HepG2 (cell line): Measurements from ENCODE around the gene ZCCHC24. TPM values are rescaled to one million over a fixed set of nuclear protein-coding genes. Genes with fewer than 3 reads are reported as not detected.
A peak's percentile ranks its signal among the peaks of the same experiment; 100 is the strongest.

Experiments used
- AHDC1 ChIP-seq: sonication (generic); formaldehyde crosslinking; IDR thresholded peaks from 2 replicates; pipeline ENCODE4 v1.5.1; 2020; ENCODE audit warnings: mild to moderate bottlenecking, missing genetic modification reagents, borderline replicate concordance
- HMGXB3 ChIP-seq: sonication (generic); formaldehyde crosslinking; IDR thresholded peaks from 2 replicates; pipeline ENCODE4 v1.4.0; 2020; ENCODE audit warnings: missing genetic modification reagents, borderline replicate concordance
- HOXA7 ChIP-seq: sonication (generic); formaldehyde crosslinking; IDR thresholded peaks from 2 replicates; pipeline ENCODE4 v1.8.1; 2022; ENCODE audit warnings: mild to moderate bottlenecking, missing genetic modification reagents, moderate library complexity
- MEF2D ChIP-seq: sonication (generic); formaldehyde crosslinking; IDR thresholded peaks from 2 replicates; pipeline ENCODE4 v1.5.1; 2020; ENCODE audit warnings: mild to moderate bottlenecking, missing genetic modification reagents
- MIER2 ChIP-seq: IDR thresholded peaks from 2 replicates; pipeline ENCODE4 v1.6.1; 2016; ENCODE audit warnings: missing biosample characterization, missing genetic modification reagents
- MTA1 ChIP-seq: sonication (generic); formaldehyde crosslinking; IDR thresholded peaks from 2 replicates; pipeline ENCODE4 v1.4.0; 2020; ENCODE audit warnings: missing genetic modification reagents, mild to moderate bottlenecking, borderline replicate concordance
- NFYC ChIP-seq: IDR thresholded peaks from 2 replicates; pipeline ENCODE4 v1.6.1; 2016; ENCODE audit warnings: missing genetic modification reagents, missing compliant biosample characterization
- NR2F6 ChIP-seq, 2 experiments: IDR thresholded peaks; 2 replicates each; pipeline ENCODE4 v1.6.1; 2016; ENCODE audit warnings: antibody characterized with exemption in 1 of 2, mild to moderate bottlenecking in 1 of 2
- PAX8 ChIP-seq: sonication (generic); formaldehyde crosslinking; IDR thresholded peaks from 2 replicates; pipeline ENCODE4 v1.8.0; 2022; ENCODE audit warnings: mild to moderate bottlenecking, missing genetic modification reagents, borderline replicate concordance
- SYNCRIP ChIP-seq: fragments of 200-400 bp; formaldehyde crosslinking; IDR thresholded peaks from 2 replicates; pipeline ENCODE4 v1.6.1; 2018; ENCODE audit warnings: mild to moderate bottlenecking, low read depth, low read length; ENCODE audit not compliant: insufficient read depth
- YY1 ChIP-seq: IDR thresholded peaks from 2 replicates; pipeline ENCODE4 v1.6.1; 2011; ENCODE audit warnings: low read length, low read depth, moderate library complexity, mild to moderate bottlenecking; ENCODE audit not compliant: insufficient read depth, insufficient replicate concordance
- ZNF570 ChIP-seq: sonication (generic); formaldehyde crosslinking; IDR thresholded peaks from 2 replicates; pipeline ENCODE4 v1.4.0; 2020; ENCODE audit warnings: mild to moderate bottlenecking, missing genetic modification reagents, borderline replicate concordance
- polyA plus RNA-seq, 8 experiments: library from polyadenylated mRNA; depleted of rRNA in 3 of 8; stranded (reverse) in 7 of 8; unstranded in 1 of 8; fragments of >200 nt; fragmentation: Illumina TruSeq in 4 of 8; extraction: Trizol in 4 of 8; gene quantifications; 2 replicates each; pipeline versions ENCODE4 v1.2.1 to v1.2.3, GENCODE V29; 2011 to 2016; ENCODE audit warnings: low read depth in 4 of 8, missing spikeins in 1 of 8, mixed read lengths in 1 of 8; ENCODE audit not compliant: insufficient read depth in 1 of 8
- total RNA-seq, 5 experiments: library from RNA; depleted of rRNA; stranded (reverse); fragments of >200 nt; fragmentation: Illumina TruSeq; extraction: Trizol; gene quantifications; 2 replicates each; pipeline ENCODE4 v1.2.3, GENCODE V29; 2016; ENCODE audit warnings: low read depth in 1 of 5
- TF ChIP-seq, protein P1 (sequence below): sonication (generic); formaldehyde crosslinking; IDR thresholded peaks from 2 replicates; pipeline ENCODE4 v1.9.0; 2022; ENCODE audit warnings: missing genetic modification reagents, mild to moderate bottlenecking, borderline replicate concordance
- TF ChIP-seq, protein P2 (sequence below): sonication (generic); formaldehyde crosslinking; IDR thresholded peaks from 2 replicates; pipeline ENCODE4 v1.4.0; 2020; ENCODE audit warnings: missing genetic modification reagents

Gene ZCCHC24
- total and polyA plus RNA-seq, 2 of the 13 experiments (the other 11 are each of a cell fraction or from before 2014, with no cell fraction given): 3.1 to 7.9 TPM

- no peak for TF ChIP-seq ZNF570 (CRISPR knock-in tag)
- TF ChIP-seq, protein P1, sequence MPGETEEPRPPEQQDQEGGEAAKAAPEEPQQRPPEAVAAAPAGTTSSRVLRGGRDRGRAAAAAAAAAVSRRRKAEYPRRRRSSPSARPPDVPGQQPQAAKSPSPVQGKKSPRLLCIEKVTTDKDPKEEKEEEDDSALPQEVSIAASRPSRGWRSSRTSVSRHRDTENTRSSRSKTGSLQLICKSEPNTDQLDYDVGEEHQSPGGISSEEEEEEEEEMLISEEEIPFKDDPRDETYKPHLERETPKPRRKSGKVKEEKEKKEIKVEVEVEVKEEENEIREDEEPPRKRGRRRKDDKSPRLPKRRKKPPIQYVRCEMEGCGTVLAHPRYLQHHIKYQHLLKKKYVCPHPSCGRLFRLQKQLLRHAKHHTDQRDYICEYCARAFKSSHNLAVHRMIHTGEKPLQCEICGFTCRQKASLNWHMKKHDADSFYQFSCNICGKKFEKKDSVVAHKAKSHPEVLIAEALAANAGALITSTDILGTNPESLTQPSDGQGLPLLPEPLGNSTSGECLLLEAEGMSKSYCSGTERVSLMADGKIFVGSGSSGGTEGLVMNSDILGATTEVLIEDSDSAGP (CRISPR knock-in tag): peak; percentile 67
- peak; percentile 33; the same call in 1 of the 2 replicates for TF ChIP-seq NFYC (CRISPR knock-in tag)
- TF ChIP-seq, protein P2, sequence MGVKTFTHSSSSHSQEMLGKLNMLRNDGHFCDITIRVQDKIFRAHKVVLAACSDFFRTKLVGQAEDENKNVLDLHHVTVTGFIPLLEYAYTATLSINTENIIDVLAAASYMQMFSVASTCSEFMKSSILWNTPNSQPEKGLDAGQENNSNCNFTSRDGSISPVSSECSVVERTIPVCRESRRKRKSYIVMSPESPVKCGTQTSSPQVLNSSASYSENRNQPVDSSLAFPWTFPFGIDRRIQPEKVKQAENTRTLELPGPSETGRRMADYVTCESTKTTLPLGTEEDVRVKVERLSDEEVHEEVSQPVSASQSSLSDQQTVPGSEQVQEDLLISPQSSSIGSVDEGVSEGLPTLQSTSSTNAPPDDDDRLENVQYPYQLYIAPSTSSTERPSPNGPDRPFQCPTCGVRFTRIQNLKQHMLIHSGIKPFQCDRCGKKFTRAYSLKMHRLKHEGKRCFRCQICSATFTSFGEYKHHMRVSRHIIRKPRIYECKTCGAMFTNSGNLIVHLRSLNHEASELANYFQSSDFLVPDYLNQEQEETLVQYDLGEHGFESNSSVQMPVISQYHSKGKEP (CRISPR knock-in tag): no peak
- TF ChIP-seq AHDC1: peak; percentile 54; the same call in 1 of the 2 replicates
- peak; percentile 83 for TF ChIP-seq MEF2D (CRISPR knock-in tag)
- TF ChIP-seq HOXA7 (CRISPR knock-in tag): no peak
- 0 out of 2 replicates have a peak, but pooled peaks have one; percentile 39 for TF ChIP-seq NR2F6 (IDR thresholded peaks at IDR 0.05)
- TF ChIP-seq NR2F6 (CRISPR knock-in tag; IDR thresholded peaks at IDR 0.05): peak; percentile 78
- no peak for TF ChIP-seq SYNCRIP
- TF ChIP-seq HMGXB3: no peak
- peak; percentile 69; the same call in 1 of the 2 replicates for TF ChIP-seq MTA1 (CRISPR knock-in tag)
- peak; percentile 86 for TF ChIP-seq YY1
- peak; percentile 20; the same call in 1 of the 2 replicates for TF ChIP-seq MIER2 (CRISPR knock-in tag)
- TF ChIP-seq PAX8 (CRISPR knock-in tag): peak; percentile 58; the same call in 1 of the 2 replicates
These were observed 65.1 kb downstream of the ZCCHC24 start (continued) for GRCh38 chr10:79380125-79380945.
